Right atrium auricular region (tissue), 2 donors: ENCODE data around the gene PDSS2. TPM values are rescaled to one million over a fixed set of nuclear protein-coding genes. Genes with fewer than 3 reads are reported as not detected.
"Not testable (repeated sequence)": the region's sequence is repeated elsewhere in the genome, so short reads cannot be mapped to it uniquely, and the experiment has no call there.

Experiments used
- DNase-seq: peaks from one replicate; pipeline ENCODE4 v3.0.0-alpha.2; 2019; ENCODE audit warnings: low spot score
- H3K27ac ChIP-seq, 2 donors: fragments of 200-600 bp; sonication (generic); 1 replicate in 1 of 2; 2 replicates in 1 of 2; pipeline ENCODE4 v1.5.1; 2016 to 2019
- H3K27me3 ChIP-seq, 2 donors: fragments of 200-600 bp; sonication (generic); one replicate each; pipeline versions ENCODE4 v1.5.1 to v1.6.0; 2017 to 2019
- H3K36me3 ChIP-seq: fragments of 200-600 bp; sonication (generic); one replicate; pipeline ENCODE4 v1.5.1; 2016
- H3K4me1 ChIP-seq, 2 donors: fragments of 200-600 bp; sonication (generic); one replicate each; pipeline versions ENCODE4 v1.5.1 to v1.6.0; 2017 to 2019
- H3K4me3 ChIP-seq, 2 donors: fragments of 200-600 bp; sonication (generic); 1 replicate in 1 of 2; 2 replicates in 1 of 2; pipeline ENCODE4 v1.5.1; 2017 to 2019; ENCODE audit warnings: mild to moderate bottlenecking in 1 of 2, moderate library complexity in 1 of 2
- H3K9me3 ChIP-seq, 2 donors: fragments of 200-600 bp; sonication (generic); one replicate each; pipeline ENCODE4 v1.5.1; 2019
- CTCF ChIP-seq, 2 donors: fragments of 200-600 bp; sonication (generic); IDR thresholded peaks; one replicate each; pipeline ENCODE4 v1.5.1; 2019; ENCODE audit warnings: antibody characterized with exemption in 2 of 2
- total RNA-seq, 2 donors: library from RNA; depleted of rRNA; stranded (reverse); fragments of >200 nt; gene quantifications; one replicate each; pipeline ENCODE4 v1.1.0, GENCODE V29; 2016

The PDSS2 gene
- total RNA-seq, 2 donors from 2014 or later, result 8.8 to 18.2 TPM

GRCh38 chr6:107280791-107281190 lies 178.6 kb downstream of the PDSS2 start:
- no peak for TF ChIP-seq CTCF (IDR thresholded peaks at IDR 0.05)
- H3K4me1 ChIP-seq, result no peaks in the 10 kb centered on the region

GRCh38 chr6:107280001-107280400 lies 179.4 kb downstream of the PDSS2 start:
- not testable (repeated sequence) for H3K4me3 ChIP-seq, H3K27me3 ChIP-seq, H3K4me1 ChIP-seq, DNase-seq, H3K9me3 ChIP-seq, H3K36me3 ChIP-seq, H3K27ac ChIP-seq

More at GRCh38 chr6:107280791-107281190, 178.6 kb downstream of the PDSS2 start:
- Histone ChIP-seq H3K27ac (no peak overlapping the region), H3K27me3 (no peaks in the 10 kb centered on the region), H3K4me3 (no peak overlapping the region), H3K9me3 (no peaks in the 10 kb centered on the region), H3K36me3 (no peaks in the 10 kb centered on the region)
- no peak for DNase-seq

GRCh38 chr6:107275330-107275865 lies 184.0 kb downstream of the PDSS2 start:
- H3K27ac ChIP-seq, result no peak overlapping the region
- no peak for DNase-seq
- no peaks in the 10 kb centered on the region for H3K27me3 ChIP-seq
- H3K4me3 ChIP-seq, result no peak overlapping the region
- H3K4me1 ChIP-seq, result no peaks in the 10 kb centered on the region
- no peak for TF ChIP-seq CTCF (IDR thresholded peaks at IDR 0.05)
- H3K36me3 ChIP-seq, result no peaks in the 10 kb centered on the region
- no peaks in the 10 kb centered on the region for H3K9me3 ChIP-seq

GRCh38 chr6:107274288-107274687 lies 185.1 kb downstream of the PDSS2 start:
- TF ChIP-seq CTCF (IDR thresholded peaks at IDR 0.05), result no peak
- no peaks in the 10 kb centered on the region for H3K36me3 ChIP-seq
- H3K4me3 ChIP-seq, result no peak overlapping the region
- H3K4me1 ChIP-seq, result no peaks in the 10 kb centered on the region
- no peaks in the 10 kb centered on the region for H3K27me3 ChIP-seq
- H3K27ac ChIP-seq, result no peak overlapping the region
- no peak for DNase-seq
- no peaks in the 10 kb centered on the region for H3K9me3 ChIP-seq

- H3K36me3 ChIP-seq, result no peaks in the 10 kb centered on the region
- H3K27me3 ChIP-seq, result no peaks in the 10 kb centered on the region
- no peaks in the 10 kb centered on the region for H3K4me1 ChIP-seq
- TF ChIP-seq CTCF (IDR thresholded peaks at IDR 0.05), result no peak
- no peaks in the 10 kb centered on the region for H3K9me3 ChIP-seq
- no peak overlapping the region for H3K27ac ChIP-seq
- H3K4me3 ChIP-seq, result no peak overlapping the region
- DNase-seq, result no peak
Observed at GRCh38 chr6:107272246-107272645, 187.1 kb downstream of the PDSS2 start.

GRCh38 chr6:107271208-107271790 lies 188.1 kb downstream of the PDSS2 start:
- Histone ChIP-seq H3K4me3 (no peak overlapping the region), H3K4me1 (no peaks in the 10 kb centered on the region), H3K9me3 (no peaks in the 10 kb centered on the region), H3K27me3 (no peaks in the 10 kb centered on the region), H3K36me3 (no peaks in the 10 kb centered on the region), H3K27ac (no peak overlapping the region)
- DNase-seq, result no peak
- TF ChIP-seq CTCF (IDR thresholded peaks at IDR 0.05), result no peak
